Measurements from ENCODE around the gene CSRNP3. TPM values are rescaled to one million over a fixed set of nuclear protein-coding genes. Genes with fewer than 3 reads are reported as not detected.

The CSRNP3 gene
- total RNA-seq, 1 donor from 2014 or later: 0.26 TPM

GRCh38 chr2:165624470-165624800 lies 154.9 kb downstream of the CSRNP3 start:
- Histone ChIP-seq H3K4me3 (ENCODE audit: low read depth, low read length) (no peak overlapping the region), H3K36me3 (ENCODE audit: control insufficient read depth, insufficient read depth, low read length) (no peaks in the 10 kb centered on the region), H3K27me3 (ENCODE audit: control insufficient read depth, insufficient read depth, low read length) (no peaks in the 10 kb centered on the region)
- DNase-seq (ENCODE audit: low read depth) (no peak), FAIRE-seq (no peak)
- no peak for TF ChIP-seq CTCF (IDR thresholded peaks at IDR 0.05; ENCODE audit: insufficient read depth, low read length, severe bottlenecking)

DNA sequence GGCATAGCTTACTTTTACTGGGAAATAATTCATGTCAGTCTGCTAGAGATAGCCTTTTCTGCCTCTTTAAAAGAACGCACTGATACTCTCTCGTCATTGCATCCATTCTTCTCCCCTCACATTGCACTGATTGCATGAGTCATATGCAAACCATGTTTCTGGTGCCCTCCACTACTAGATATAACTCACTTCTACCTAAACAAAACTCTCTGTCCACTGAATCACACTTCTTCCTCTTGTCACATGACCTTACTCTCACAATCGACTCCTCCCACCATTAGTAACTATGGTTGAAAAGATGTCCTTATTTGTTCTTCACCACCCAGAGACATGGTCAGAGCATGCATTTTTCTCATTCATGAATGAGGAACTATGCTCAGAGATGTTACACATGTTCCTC lies 158.0 kb downstream of the CSRNP3 start:
- Histone ChIP-seq H3K36me3 (ENCODE audit: control insufficient read depth, insufficient read depth, low read length) (no peaks in the 10 kb centered on the region), H3K27me3 (ENCODE audit: control insufficient read depth, insufficient read depth, low read length) (no peaks in the 10 kb centered on the region), H3K4me3 (ENCODE audit: low read depth, low read length) (no peak overlapping the region)
- DNase-seq (ENCODE audit: low read depth) (peak; percentile 71), FAIRE-seq (peak; percentile 85)
- no peak for TF ChIP-seq CTCF (IDR thresholded peaks at IDR 0.05; ENCODE audit: insufficient read depth, low read length, severe bottlenecking)

DNA sequence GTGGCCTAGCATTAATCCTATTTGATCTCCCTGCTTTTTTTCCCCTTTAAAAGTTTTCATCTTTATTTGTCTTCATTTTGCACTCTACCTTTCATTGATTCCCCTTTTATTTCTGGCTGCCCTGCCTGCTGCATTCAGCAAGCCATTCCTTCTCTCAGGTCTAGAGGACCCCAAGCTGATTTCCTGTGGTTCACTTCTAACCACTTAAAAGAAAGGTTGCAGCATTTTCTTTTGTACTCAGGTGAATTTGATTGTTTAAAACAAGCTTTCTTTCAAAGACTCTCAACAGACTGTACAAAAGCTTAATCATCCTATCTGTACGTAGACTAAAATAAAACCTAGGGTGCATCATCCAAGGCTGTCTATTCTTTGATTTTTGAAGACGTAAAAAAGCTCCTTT lies 160.3 kb downstream of the CSRNP3 start:
- FAIRE-seq (no peak), DNase-seq (ENCODE audit: low read depth) (no peak)
- no peaks in the 10 kb centered on the region for H3K36me3 ChIP-seq (ENCODE audit: control insufficient read depth, insufficient read depth, low read length)
- H3K4me3 ChIP-seq (ENCODE audit: low read depth, low read length): no peak overlapping the region
- no peak for TF ChIP-seq CTCF (IDR thresholded peaks at IDR 0.05; ENCODE audit: insufficient read depth, low read length, severe bottlenecking)
- H3K27me3 ChIP-seq (ENCODE audit: control insufficient read depth, insufficient read depth, low read length): no peaks in the 10 kb centered on the region

GRCh38 chr2:165630236-165630635 lies 160.7 kb downstream of the CSRNP3 start:
- FAIRE-seq: no peak
- no peak for TF ChIP-seq CTCF (IDR thresholded peaks at IDR 0.05; ENCODE audit: insufficient read depth, low read length, severe bottlenecking)
- no peak for DNase-seq (ENCODE audit: low read depth)
- Histone ChIP-seq H3K27me3 (ENCODE audit: control insufficient read depth, insufficient read depth, low read length) (no peaks in the 10 kb centered on the region), H3K36me3 (ENCODE audit: control insufficient read depth, insufficient read depth, low read length) (no peaks in the 10 kb centered on the region), H3K4me3 (ENCODE audit: low read depth, low read length) (no peak overlapping the region)

GRCh38 chr2:165631089-165631488 lies 161.6 kb downstream of the CSRNP3 start:
- H3K27me3 ChIP-seq (ENCODE audit: control insufficient read depth, insufficient read depth, low read length): no peaks in the 10 kb centered on the region
- no peak for TF ChIP-seq CTCF (IDR thresholded peaks at IDR 0.05; ENCODE audit: insufficient read depth, low read length, severe bottlenecking)
- no peaks in the 10 kb centered on the region for H3K36me3 ChIP-seq (ENCODE audit: control insufficient read depth, insufficient read depth, low read length)
- no peak for FAIRE-seq
- H3K4me3 ChIP-seq (ENCODE audit: low read depth, low read length): no peak overlapping the region
- no peak for DNase-seq (ENCODE audit: low read depth)

- H3K36me3 ChIP-seq (ENCODE audit: control insufficient read depth, insufficient read depth, low read length): no peaks in the 10 kb centered on the region
- FAIRE-seq: no peak
Measured at GRCh38 chr2:165632594-165632993, 163.1 kb downstream of the CSRNP3 start.

More at GRCh38 chr2:165632594-165632993, 163.1 kb downstream of the CSRNP3 start:
- no peak for TF ChIP-seq CTCF (IDR thresholded peaks at IDR 0.05; ENCODE audit: insufficient read depth, low read length, severe bottlenecking)
- H3K27me3 ChIP-seq (ENCODE audit: control insufficient read depth, insufficient read depth, low read length): no peaks in the 10 kb centered on the region
- no peak overlapping the region for H3K4me3 ChIP-seq (ENCODE audit: low read depth, low read length)
- no peak for DNase-seq (ENCODE audit: low read depth)

All from bronchial epithelial cell (primary cell).